ENCODE measurements around the gene ARRB1.
"Not testable (repeated sequence)": the region's sequence is repeated elsewhere in the genome, so short reads cannot be mapped to it uniquely, and the experiment has no call there.

- not testable (repeated sequence) for TF ChIP-seq NR1H2 (CRISPR knock-in tag; IDR thresholded peaks at IDR 0.05); CTCF (IDR thresholded peaks at IDR 0.05); TEAD4 (CRISPR knock-in tag; IDR thresholded peaks at IDR 0.05); CBFB (CRISPR knock-in tag; IDR thresholded peaks at IDR 0.05; ENCODE audit: low read depth); ETV6 (CRISPR knock-in tag; IDR thresholded peaks at IDR 0.05); PREB (CRISPR knock-in tag; IDR thresholded peaks at IDR 0.05; ENCODE audit: borderline replicate concordance); KAT7 (CRISPR knock-in tag; IDR thresholded peaks at IDR 0.05; ENCODE audit: borderline replicate concordance); ATF2 (CRISPR knock-in tag; IDR thresholded peaks at IDR 0.05; ENCODE audit: borderline replicate concordance, low read depth)
Observed at GRCh38 chr11:75304941-75305340, 46.5 kb downstream of the ARRB1 start.
